ENCODE data around the gene RNU6-9. TPM values are rescaled to one million over a fixed set of nuclear protein-coding genes. Genes with fewer than 3 reads are reported as not detected.

Gene RNU6-9
- total RNA-seq, 4 donors from 2014 or later = not detected

GRCh38 chr19:858284-858683 is 35.0 kb upstream of the RNU6-9 start:
- Histone ChIP-seq H3K4me3 (no peak overlapping the region), H3K36me3 (no peaks in the 10 kb centered on the region), H3K9me3 (no peaks in the 10 kb centered on the region), H3K4me1 (peaks cover 0 to 46% (median 7%) of the 10 kb centered on the region in 3 donors), H3K27ac (peak overlapping the region in 1 of 4 donors; percentile 76), H3K27me3 (peaks cover 88% of the 10 kb centered on the region)
- WGBS, 2 donors (ENCODE audit: low coverage in 1 of 2) = 83 to 87% methylated on average over 3 to 9 of the region's 9 CpGs
- TF ChIP-seq POLR2AphosphoS5 (IDR thresholded peaks at IDR 0.05) (no peak), EP300 (IDR thresholded peaks at IDR 0.05) (no peak), POLR2A (IDR thresholded peaks at IDR 0.05) (no peak)
- TF ChIP-seq, protein P1, sequence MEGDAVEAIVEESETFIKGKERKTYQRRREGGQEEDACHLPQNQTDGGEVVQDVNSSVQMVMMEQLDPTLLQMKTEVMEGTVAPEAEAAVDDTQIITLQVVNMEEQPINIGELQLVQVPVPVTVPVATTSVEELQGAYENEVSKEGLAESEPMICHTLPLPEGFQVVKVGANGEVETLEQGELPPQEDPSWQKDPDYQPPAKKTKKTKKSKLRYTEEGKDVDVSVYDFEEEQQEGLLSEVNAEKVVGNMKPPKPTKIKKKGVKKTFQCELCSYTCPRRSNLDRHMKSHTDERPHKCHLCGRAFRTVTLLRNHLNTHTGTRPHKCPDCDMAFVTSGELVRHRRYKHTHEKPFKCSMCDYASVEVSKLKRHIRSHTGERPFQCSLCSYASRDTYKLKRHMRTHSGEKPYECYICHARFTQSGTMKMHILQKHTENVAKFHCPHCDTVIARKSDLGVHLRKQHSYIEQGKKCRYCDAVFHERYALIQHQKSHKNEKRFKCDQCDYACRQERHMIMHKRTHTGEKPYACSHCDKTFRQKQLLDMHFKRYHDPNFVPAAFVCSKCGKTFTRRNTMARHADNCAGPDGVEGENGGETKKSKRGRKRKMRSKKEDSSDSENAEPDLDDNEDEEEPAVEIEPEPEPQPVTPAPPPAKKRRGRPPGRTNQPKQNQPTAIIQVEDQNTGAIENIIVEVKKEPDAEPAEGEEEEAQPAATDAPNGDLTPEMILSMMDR (IDR thresholded peaks at IDR 0.05) = no peak
- ATAC-seq = no peak

- 0 to 20% methylated on average over 1 of the region's 24 CpGs for WGBS, 2 donors (ENCODE audit: low coverage in 1 of 2)
- Histone ChIP-seq H3K27ac (peak within 1 kb of the TSS in 3 of 4 donors; percentile 62 to 76 (median 68)), H3K9me3 (no peaks in the 10 kb centered on the region), H3K27me3 (peaks cover 82% of the 10 kb centered on the region), H3K36me3 (no peaks in the 10 kb centered on the region), H3K4me3 (peak within 1 kb of the TSS; percentile 10 to 51), H3K4me1 (peaks cover 0 to 54% (median 7%) of the 10 kb centered on the region in 3 donors)
- no peak for TF ChIP-seq EP300 (IDR thresholded peaks at IDR 0.05)
- TF ChIP-seq POLR2AphosphoS5 (IDR thresholded peaks at IDR 0.05) = peak; percentile 37
- TF ChIP-seq, protein P1 (IDR thresholded peaks at IDR 0.05) = no peak
- peak; percentile 79 to 87 for TF ChIP-seq POLR2A (IDR thresholded peaks at IDR 0.05)
- peak; percentile 63 for ATAC-seq
Observed at GRCh38 chr19:858868-859843, 34.1 kb upstream of the RNU6-9 start, which contains the start of gene CFD. Gene CFD (plus strand): TSS chr19:859664. CDS start chr19:859690, 26 bp downstream.

GRCh38 chr19:861141-861755 is 32.0 kb upstream of the RNU6-9 start:
- no peak for ATAC-seq

GRCh38 chr19:861756-862580 is 31.3 kb upstream of the RNU6-9 start:
- 0% methylated on average over 5 of the region's 60 CpGs; no CpG with 5 or more reads in 1 of the 2 donors for WGBS, 2 donors (ENCODE audit: low coverage in 1 of 2)
- Histone ChIP-seq H3K27me3 (peaks cover 62% of the 10 kb centered on the region), H3K4me3 (peak overlapping the region in 1 of 2 donors; percentile 51)

More at GRCh38 chr19:861141-861755, 32.0 kb upstream of the RNU6-9 start:
- TF ChIP-seq POLR2A (IDR thresholded peaks at IDR 0.05) (no peak), EP300 (IDR thresholded peaks at IDR 0.05) (no peak), POLR2AphosphoS5 (IDR thresholded peaks at IDR 0.05) (no peak)
- peaks cover 0 to 55% (median 7%) of the 10 kb centered on the region in 3 donors for H3K4me1 ChIP-seq
- no CpG with 5 or more reads among the region's 35 CpGs for WGBS, 2 donors (ENCODE audit: low coverage in 1 of 2)
- H3K27me3 ChIP-seq = peaks cover 64% of the 10 kb centered on the region
- H3K9me3 ChIP-seq = no peaks in the 10 kb centered on the region
- H3K4me3 ChIP-seq = peak overlapping the region in 1 of 2 donors; percentile 51
- H3K36me3 ChIP-seq = no peaks in the 10 kb centered on the region
- peak overlapping the region in 1 of 4 donors; percentile 76 for H3K27ac ChIP-seq

More at GRCh38 chr19:861756-862580, 31.3 kb upstream of the RNU6-9 start:
- H3K36me3 ChIP-seq = no peaks in the 10 kb centered on the region
- peaks cover 0 to 55% (median 7%) of the 10 kb centered on the region in 3 donors for H3K4me1 ChIP-seq
- TF ChIP-seq, protein P1 (IDR thresholded peaks at IDR 0.05) = no peak
- no peak for TF ChIP-seq EP300 (IDR thresholded peaks at IDR 0.05)
- no peak for TF ChIP-seq POLR2AphosphoS5 (IDR thresholded peaks at IDR 0.05)
- no peak for TF ChIP-seq POLR2A (IDR thresholded peaks at IDR 0.05)
- H3K27ac ChIP-seq = peak overlapping the region in 1 of 4 donors; percentile 45
- no peak for ATAC-seq
- no peaks in the 10 kb centered on the region for H3K9me3 ChIP-seq

All from gastroesophageal sphincter (tissue), 4 donors.